DMS53 (cell line): ENCODE results near the gene CADM1.

Source experiments
- DNase-seq: peaks from one replicate; lab custom pipeline; 2025; lab: John Stamatoyannopoulos, UW

Gene CADM1

DNA sequence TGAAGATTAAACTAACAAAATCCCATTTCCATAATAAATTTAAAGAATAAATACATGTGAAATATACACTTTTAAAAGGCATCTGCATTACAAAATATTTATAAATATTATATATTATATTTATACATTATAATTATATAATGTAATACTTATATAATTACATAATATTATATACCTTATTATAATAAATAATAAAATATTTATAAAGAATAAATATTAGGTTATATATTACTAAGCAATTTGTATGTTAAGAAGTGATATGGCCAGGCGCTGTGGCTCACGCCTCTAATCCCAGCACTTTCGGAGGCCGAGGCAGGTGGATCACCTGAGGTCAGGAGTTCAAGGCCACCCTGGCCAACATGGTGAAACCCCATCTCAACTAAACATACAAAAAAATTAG, 97.8 kb downstream of the CADM1 start:
- DNase-seq = no peak

GRCh38 chr11:115398333-115399080, 105.7 kb downstream of the CADM1 start:
- no peak for DNase-seq

DNA sequence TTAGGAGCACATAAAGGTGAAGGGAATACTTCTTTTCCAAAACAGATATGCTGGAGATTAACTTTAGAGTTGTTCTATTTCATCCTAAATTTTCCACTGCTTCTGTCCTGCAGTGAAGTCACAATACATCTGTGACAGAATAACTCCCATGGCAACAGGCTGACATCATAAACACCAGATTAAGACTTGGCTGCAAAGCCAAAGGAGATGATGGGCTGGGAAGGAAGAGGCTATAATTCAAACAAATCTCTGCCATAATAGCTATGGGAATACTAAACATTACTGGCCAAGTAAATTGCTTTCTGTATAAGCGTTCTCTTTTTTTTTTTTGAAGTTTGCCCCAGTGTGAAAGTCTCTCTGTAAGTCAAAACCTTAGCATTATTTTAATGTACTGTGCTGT, 107.7 kb downstream of the CADM1 start:
- DNase-seq = peak; percentile 41

- no peak for DNase-seq
Measured at GRCh38 chr11:115393950-115394349, 110.3 kb downstream of the CADM1 start.

DNA sequence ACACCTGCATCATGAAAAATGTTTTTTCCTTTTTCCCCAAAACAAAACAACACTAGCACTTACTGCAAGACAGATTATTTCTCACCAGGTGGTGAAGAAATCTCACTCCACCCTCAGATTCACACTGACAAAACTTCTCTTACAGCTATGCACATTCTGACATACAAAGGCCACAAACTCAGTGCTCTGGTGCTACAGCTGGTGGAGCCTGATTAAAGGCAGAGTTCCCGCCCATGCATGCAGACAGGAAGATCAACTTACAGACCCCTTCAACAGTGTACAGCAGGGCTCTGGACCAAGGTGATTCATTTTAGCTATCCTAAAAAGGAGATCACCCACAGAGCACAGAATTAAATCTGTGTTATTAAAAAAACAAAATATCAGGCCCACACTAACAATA, 112.6 kb downstream of the CADM1 start:
- peak; percentile 19 for DNase-seq

GRCh38 chr11:115391160-115391559, 113.1 kb downstream of the CADM1 start:
- no peak for DNase-seq

- DNase-seq = no peak
Measured at GRCh38 chr11:115390441-115390840, 113.8 kb downstream of the CADM1 start.

DNA sequence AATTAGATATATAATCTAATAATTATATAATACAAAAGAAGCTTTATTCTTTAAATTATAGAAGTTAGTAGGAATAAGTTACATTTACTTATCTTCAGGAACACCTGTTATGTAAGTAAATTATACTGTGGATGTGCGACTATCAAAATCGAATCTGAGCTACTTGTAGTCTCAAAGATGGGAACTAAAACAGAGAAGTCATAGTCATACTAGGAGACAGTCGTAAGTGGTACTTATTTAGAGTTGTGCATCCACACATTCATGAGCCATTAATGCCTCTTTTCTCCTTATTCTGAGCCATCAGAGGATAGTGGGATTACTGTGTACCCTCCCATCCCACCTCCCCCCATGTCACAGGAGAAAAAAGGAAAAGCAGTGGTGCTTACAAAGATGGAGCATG, 114.4 kb downstream of the CADM1 start:
- no peak for DNase-seq

DNA sequence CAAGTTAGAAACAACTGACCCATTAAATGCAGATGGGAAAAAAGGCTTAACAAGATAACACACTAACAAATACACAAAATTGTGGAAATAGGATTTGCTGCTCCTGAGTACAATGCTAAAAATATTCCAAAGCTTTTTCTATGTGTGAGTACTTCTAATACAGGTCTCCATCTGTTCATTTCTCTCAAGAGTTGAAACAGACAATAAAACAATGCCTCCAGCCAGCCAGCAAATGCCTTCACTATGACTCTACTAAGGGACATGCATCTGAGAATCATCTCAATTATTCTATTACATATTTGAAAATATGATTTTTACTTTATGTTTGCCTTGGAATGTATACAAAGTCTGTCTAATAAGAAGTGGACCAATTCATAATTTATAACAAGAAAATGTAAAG, 119.0 kb downstream of the CADM1 start:
- no peak for DNase-seq

- DNase-seq = no peak
Measured at GRCh38 chr11:115384236-115384635, 120.0 kb downstream of the CADM1 start.

DNA sequence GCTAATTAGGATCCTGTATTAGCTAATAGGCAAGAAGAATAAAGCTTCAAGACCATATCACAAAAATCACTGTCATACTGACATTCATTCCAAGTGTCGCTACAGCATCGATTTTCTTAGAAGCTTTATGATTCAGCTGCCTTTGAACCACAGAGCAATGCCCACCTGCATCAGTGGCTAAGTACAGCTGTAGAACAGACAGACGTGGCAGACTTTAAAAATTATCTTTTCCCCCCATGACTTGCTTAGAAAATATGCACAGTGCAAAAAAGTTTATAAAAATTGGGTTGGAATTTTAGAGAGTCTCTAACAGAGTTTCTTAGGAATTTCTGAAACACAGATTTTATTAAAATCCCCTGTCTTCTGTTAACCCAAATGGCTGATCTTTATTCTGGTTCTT, 120.8 kb downstream of the CADM1 start:
- DNase-seq = no peak

GRCh38 chr11:115379528-115379927, 124.7 kb downstream of the CADM1 start:
- DNase-seq = peak; percentile 24

- DNase-seq = no peak
Measured at GRCh38 chr11:115378557-115378956, 125.7 kb downstream of the CADM1 start.

DNA sequence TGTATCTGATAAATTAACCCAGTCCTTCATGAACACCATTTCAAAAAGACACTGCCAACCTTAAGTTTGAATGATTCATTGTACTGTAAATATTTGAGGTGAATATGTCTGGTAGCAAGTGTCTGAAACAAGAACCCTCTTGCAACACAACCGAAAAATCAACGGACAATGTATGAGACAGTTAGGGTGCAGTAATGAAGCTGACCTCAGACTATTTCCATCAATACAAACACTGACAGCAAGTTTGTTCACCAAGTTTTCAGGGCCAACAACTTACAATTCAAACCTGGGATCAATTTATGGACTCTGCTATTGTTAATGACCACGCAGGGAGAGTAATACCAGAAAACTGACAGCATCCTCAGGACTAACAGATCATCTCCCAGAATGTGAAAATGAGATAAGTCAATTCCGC, 126.3 kb downstream of the CADM1 start:
- peak; percentile 35 for DNase-seq

GRCh38 chr11:115368616-115369015, 135.6 kb downstream of the CADM1 start:
- DNase-seq = no peak

GRCh38 chr11:115366826-115367225, 137.4 kb downstream of the CADM1 start:
- no peak for DNase-seq

GRCh38 chr11:115365907-115366306, 138.3 kb downstream of the CADM1 start:
- DNase-seq = no peak

DNA sequence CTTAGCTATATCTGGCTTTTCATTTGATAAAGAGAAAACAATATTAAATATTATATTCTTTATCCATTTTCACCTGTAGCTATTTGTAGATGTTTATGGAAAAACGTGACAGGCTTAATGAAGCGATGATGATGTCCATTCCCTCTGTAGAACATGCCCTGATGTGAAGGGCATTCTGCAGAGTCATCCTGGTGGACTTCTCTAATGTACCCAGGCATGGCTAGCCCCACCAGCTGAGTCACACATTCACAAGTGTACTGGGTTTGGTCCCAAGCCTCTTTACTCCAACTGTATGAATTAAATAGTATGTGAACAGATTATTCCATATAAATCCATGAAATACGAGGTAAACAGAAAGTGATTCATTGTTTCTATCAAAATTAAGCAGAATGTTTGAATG, 139.3 kb downstream of the CADM1 start:
- peak; percentile 31 for DNase-seq

DNA sequence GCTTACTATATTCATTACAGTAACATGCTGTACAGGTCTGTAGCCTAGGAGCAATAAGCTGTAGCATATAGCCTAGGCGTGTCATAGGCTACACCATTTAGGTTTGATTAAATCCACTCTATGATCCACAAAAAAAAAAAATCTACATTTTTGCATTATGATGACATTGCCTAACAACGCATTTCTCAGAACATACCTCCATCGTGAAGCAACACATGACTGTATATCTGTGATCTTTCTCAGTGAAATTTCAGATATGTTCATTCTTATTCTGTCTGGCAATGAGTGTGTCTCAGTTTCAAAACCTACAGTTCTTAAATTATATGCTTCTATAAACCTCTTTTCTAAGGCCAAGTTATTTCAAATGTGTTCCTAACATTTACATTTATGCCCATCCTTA, 140.3 kb downstream of the CADM1 start:
- DNase-seq = no peak

GRCh38 chr11:115363426-115363825, 140.8 kb downstream of the CADM1 start:
- DNase-seq = no peak

DNA sequence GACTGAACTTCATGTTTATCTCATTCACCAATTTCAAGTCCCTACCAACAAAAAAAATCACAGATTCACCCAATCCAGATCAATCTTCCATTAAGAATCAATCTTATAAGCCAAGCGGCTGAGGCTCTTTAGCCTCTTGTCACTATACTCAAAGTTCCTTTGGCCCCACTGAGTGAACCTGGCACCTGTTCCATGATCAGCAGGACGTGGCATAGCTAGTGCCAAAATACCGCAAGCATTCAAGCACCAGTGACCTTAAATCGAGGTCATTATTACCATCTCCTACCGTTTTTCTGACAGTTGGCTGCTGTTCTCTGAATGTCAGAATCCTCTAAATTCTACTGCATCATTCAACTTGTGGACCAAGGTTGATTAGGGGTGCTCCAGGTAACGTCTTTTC, 141.2 kb downstream of the CADM1 start:
- DNase-seq = no peak

DNA sequence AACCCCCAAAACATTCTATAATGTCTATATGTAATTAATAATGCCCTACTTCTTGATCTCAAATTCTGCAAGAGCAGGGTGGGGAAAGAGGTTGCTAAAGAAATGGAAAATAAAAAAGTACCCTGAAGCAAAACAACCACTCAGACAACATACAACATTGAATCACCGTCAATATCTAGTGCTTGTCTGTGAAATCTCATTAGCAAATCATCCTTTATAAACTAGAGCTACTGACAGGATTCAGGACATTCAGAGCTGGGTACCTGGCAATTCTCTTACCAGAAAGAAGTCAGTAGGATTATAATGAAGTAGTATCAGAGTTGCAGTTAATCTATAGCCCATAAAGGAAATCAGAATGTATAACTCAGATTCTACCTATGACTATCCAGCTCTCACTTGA, 143.2 kb downstream of the CADM1 start:
- DNase-seq = no peak

DNA sequence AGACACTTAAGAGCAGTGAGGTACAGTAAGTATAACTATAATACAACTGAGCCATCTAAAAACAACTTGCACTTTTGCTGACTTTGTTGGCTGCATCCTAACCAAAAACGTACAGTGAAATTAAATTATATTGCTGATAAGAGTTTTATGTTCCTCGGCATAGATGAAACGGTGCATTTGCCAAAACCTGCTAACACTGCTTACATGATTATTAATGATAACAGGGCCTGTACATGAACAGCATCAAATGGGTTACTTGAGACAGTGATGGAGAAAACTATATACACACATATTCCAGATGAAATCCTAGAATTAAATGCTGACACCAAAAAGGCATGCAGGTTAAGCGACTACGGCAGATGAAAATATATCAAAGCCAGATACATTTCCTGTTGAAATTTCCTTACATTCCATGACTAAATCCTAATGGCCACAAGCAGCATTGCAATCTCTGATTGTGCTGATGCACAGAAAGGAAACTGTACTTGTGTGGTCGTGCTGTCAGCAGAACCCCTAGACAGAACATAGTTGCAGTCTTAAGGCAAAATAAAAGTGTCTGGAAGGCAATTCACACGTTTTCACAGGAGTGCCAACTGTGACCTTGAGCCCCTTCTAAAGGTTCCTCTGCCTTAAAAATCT, 143.9 kb downstream of the CADM1 start:
- peak; percentile 19 for DNase-seq

DNA sequence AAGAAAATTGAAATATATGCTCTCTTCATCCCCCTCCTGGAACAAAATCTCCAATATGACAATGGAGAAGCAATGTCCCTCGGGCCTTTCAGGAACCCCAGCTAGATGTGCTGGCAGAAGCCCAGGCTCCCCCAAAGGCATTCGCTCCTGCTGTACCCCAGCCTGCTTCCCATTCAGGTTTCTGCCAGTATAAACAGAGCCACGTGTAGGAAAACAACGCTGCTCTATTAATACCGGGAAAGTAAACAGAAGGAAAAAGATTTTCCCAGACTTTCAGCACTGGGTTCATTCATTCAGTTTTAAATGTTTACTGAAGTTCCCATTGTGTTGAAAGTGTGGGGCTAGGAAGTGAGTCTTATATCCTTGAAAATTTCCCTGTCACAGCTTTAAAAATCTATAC, 147.1 kb downstream of the CADM1 start:
- no peak for DNase-seq
